Endothelial cell (in vitro differentiated cells): ENCODE data around the gene NUPR1. TPM values are rescaled to one million over a fixed set of nuclear protein-coding genes. Genes with fewer than 3 reads are reported as not detected.

Experiments
- DNase-seq: peaks from one replicate; pipeline ENCODE4 v3.0.0; 2021; ENCODE audit warnings: low spot score
- H3K27ac Mint-ChIP-seq: one replicate; pipeline ENCODE4 v1.8.0; 2021; ENCODE audit warnings: mixed read lengths, inconsistent platforms; ENCODE audit not compliant: unreplicated experiment
- H3K27me3 Mint-ChIP-seq: one replicate; pipeline ENCODE4 v1.8.0; 2021; ENCODE audit warnings: mild to moderate bottlenecking, moderate library complexity, mixed read lengths, inconsistent platforms; ENCODE audit not compliant: unreplicated experiment
- H3K36me3 Mint-ChIP-seq: one replicate; pipeline ENCODE4 v1.8.0; 2021; ENCODE audit warnings: mild to moderate bottlenecking, low read depth, mixed read lengths, inconsistent platforms; ENCODE audit not compliant: unreplicated experiment
- H3K4me1 Mint-ChIP-seq: one replicate; pipeline ENCODE4 v1.8.0; 2021; ENCODE audit warnings: mild to moderate bottlenecking, mixed read lengths, inconsistent platforms; ENCODE audit not compliant: unreplicated experiment
- H3K4me3 Mint-ChIP-seq: one replicate; pipeline ENCODE4 v1.8.0; 2021; ENCODE audit warnings: mild to moderate bottlenecking, mixed read lengths, inconsistent platforms; ENCODE audit not compliant: unreplicated experiment
- H3K9me3 Mint-ChIP-seq: one replicate; pipeline ENCODE4 v1.8.0; 2021; ENCODE audit warnings: mixed read lengths, inconsistent platforms; ENCODE audit not compliant: unreplicated experiment
- CTCF ChIP-seq: fragments of 200-600 bp; sonication (generic); IDR thresholded peaks from one replicate; pipeline ENCODE4 v1.5.0; 2021; ENCODE audit warnings: antibody characterized with exemption; ENCODE audit not compliant: unreplicated experiment
- total RNA-seq: library from RNA; stranded (reverse); fragmentation: NEBNext Ultra II Directional; extraction: Animal tissue kit (Norgen Biotek cat#: 25700); gene quantifications from one replicate; pipeline ENCODE4 v1.2.1, GENCODE V29; 2021; ENCODE audit not compliant: unreplicated experiment

The NUPR1 gene
- total RNA-seq, 1 donor from 2014 or later = not detected

GRCh38 chr16:28514246-28514645 lies 24.5 kb downstream of the NUPR1 start:
- DNase-seq = no peak
- Mint-ChIP-seq H3K27me3 (no peaks in the 10 kb centered on the region), H3K4me3 (no peak overlapping the region), H3K4me1 (no peaks in the 10 kb centered on the region), H3K36me3 (no peaks in the 10 kb centered on the region), H3K9me3 (no peaks in the 10 kb centered on the region), H3K27ac (no peak overlapping the region)
- TF ChIP-seq CTCF = no peak

- Mint-ChIP-seq H3K36me3 (no peaks in the 10 kb centered on the region), H3K9me3 (no peaks in the 10 kb centered on the region), H3K27ac (no peak overlapping the region), H3K4me3 (no peak overlapping the region), H3K4me1 (no peaks in the 10 kb centered on the region), H3K27me3 (no peaks in the 10 kb centered on the region)
- TF ChIP-seq CTCF = no peak
- DNase-seq = no peak
Measured at GRCh38 chr16:28513484-28514181, 25.1 kb downstream of the NUPR1 start.

- Mint-ChIP-seq H3K9me3 (no peaks in the 10 kb centered on the region), H3K4me1 (no peaks in the 10 kb centered on the region), H3K36me3 (no peaks in the 10 kb centered on the region), H3K4me3 (no peak overlapping the region), H3K27me3 (no peaks in the 10 kb centered on the region), H3K27ac (no peak overlapping the region)
- TF ChIP-seq CTCF = no peak
- no peak for DNase-seq
Measured at GRCh38 chr16:28511801-28512789, 26.7 kb downstream of the NUPR1 start.

- peaks cover 2% of the 10 kb centered on the region for H3K27me3 Mint-ChIP-seq
- no peak overlapping the region for H3K4me3 Mint-ChIP-seq
- H3K4me1 Mint-ChIP-seq = peaks cover 3% of the 10 kb centered on the region
Measured at GRCh38 chr16:28511031-28511430, 27.7 kb downstream of the NUPR1 start.

More at GRCh38 chr16:28511031-28511430, 27.7 kb downstream of the NUPR1 start:
- H3K27ac Mint-ChIP-seq = no peak overlapping the region
- H3K9me3 Mint-ChIP-seq = no peaks in the 10 kb centered on the region
- no peak for DNase-seq
- no peak for TF ChIP-seq CTCF
- H3K36me3 Mint-ChIP-seq = no peaks in the 10 kb centered on the region
